ENCODE data around the gene SSBP3. TPM values are rescaled to one million over a fixed set of nuclear protein-coding genes. Genes with fewer than 3 reads are reported as not detected.

Gene SSBP3
- total RNA-seq, 3 donors from 2014 or later = 21.3 to 28.0 (median 25.6) TPM

- DNase-seq (ENCODE audit: low spot score in 2 of 2) = no peak
- Histone ChIP-seq H3K27me3 (no peaks in the 10 kb centered on the region), H3K4me3 (no peak overlapping the region), H3K4me1 (no peaks in the 10 kb centered on the region), H3K36me3 (no peaks in the 10 kb centered on the region), H3K9me3 (no peaks in the 10 kb centered on the region), H3K27ac (no peak overlapping the region)
- TF ChIP-seq POLR2AphosphoS5 (IDR thresholded peaks at IDR 0.05) = no peak
- TF ChIP-seq, protein P1, sequence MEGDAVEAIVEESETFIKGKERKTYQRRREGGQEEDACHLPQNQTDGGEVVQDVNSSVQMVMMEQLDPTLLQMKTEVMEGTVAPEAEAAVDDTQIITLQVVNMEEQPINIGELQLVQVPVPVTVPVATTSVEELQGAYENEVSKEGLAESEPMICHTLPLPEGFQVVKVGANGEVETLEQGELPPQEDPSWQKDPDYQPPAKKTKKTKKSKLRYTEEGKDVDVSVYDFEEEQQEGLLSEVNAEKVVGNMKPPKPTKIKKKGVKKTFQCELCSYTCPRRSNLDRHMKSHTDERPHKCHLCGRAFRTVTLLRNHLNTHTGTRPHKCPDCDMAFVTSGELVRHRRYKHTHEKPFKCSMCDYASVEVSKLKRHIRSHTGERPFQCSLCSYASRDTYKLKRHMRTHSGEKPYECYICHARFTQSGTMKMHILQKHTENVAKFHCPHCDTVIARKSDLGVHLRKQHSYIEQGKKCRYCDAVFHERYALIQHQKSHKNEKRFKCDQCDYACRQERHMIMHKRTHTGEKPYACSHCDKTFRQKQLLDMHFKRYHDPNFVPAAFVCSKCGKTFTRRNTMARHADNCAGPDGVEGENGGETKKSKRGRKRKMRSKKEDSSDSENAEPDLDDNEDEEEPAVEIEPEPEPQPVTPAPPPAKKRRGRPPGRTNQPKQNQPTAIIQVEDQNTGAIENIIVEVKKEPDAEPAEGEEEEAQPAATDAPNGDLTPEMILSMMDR (IDR thresholded peaks at IDR 0.05) = no peak
- no peak for TF ChIP-seq POLR2A (IDR thresholded peaks at IDR 0.05)
- intact Hi-C loops (cut with DNase I; ENCODE audit: low total_unique reads) = loop anchor here (10.0 kb wide), 1 partner anchor 141 kb away; the partner anchor contains the start of gene SSBP3
These were observed 142.5 kb downstream of the SSBP3 start for GRCh38 chr1:54263601-54264226.

DNA sequence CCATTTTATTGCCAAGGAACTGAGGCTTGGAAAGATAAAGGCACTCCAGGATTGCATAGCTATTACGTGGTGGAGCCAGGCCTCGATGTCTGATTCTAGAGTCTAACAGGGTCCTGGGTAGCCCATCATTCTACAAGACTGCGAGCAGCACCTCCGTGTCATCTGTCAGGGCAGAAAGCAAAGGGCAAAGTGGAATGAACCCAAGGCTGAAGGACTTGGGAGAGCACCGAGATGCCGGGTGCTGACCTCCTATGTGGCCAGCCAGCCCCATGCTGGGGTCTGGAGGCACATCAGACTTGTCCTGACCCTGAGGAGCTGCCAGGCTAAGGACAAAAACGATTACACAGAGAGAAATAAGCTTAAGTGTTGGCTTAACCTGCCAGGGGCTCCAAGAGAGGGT lies 143.9 kb downstream of the SSBP3 start:
- H3K27me3 ChIP-seq = no peaks in the 10 kb centered on the region
- no peaks in the 10 kb centered on the region for H3K36me3 ChIP-seq
- intact Hi-C loops (cut with DNase I; ENCODE audit: low total_unique reads) = loop anchor here (10.0 kb wide), 1 partner anchor 143 kb away; the partner anchor contains the start of gene SSBP3
- H3K4me1 ChIP-seq = no peaks in the 10 kb centered on the region
- H3K4me3 ChIP-seq = no peak overlapping the region
- no peaks in the 10 kb centered on the region for H3K9me3 ChIP-seq
- DNase-seq (ENCODE audit: low spot score in 2 of 2) = no peak
- TF ChIP-seq, protein P1 (IDR thresholded peaks at IDR 0.05) = no peak
- TF ChIP-seq POLR2AphosphoS5 (IDR thresholded peaks at IDR 0.05) (no peak), POLR2A (IDR thresholded peaks at IDR 0.05) (no peak)
- no peak overlapping the region for H3K27ac ChIP-seq

DNA sequence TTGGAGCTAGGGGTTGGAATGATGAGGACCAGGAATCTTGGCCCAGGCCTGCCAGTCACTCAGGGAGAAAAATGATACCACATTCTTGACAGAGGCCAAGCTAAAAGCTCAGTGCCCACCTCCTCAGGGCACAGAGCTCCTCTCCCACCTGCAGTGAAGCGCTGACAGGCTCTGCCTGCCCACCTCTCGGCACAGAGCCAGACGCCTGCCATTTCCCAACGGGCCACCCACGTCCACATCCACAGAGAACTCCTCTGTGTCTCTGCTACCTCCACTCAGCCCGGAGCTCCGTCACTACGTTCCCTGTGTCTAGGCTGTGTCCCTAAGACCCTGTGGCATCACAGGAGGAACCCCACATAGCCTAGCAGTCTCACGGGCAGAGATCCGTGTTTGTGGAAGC lies 145.4 kb downstream of the SSBP3 start:
- no peaks in the 10 kb centered on the region for H3K9me3 ChIP-seq
- intact Hi-C loops (cut with DNase I; ENCODE audit: low total_unique reads) = loop anchor here (10.0 kb wide), 1 partner anchor 144 kb away; the partner anchor contains the start of gene SSBP3
- DNase-seq (ENCODE audit: low spot score in 2 of 2) = no peak
- no peak overlapping the region for H3K4me3 ChIP-seq
- no peaks in the 10 kb centered on the region for H3K36me3 ChIP-seq
- no peaks in the 10 kb centered on the region for H3K27me3 ChIP-seq
- no peak for TF ChIP-seq POLR2A (IDR thresholded peaks at IDR 0.05)
- TF ChIP-seq POLR2AphosphoS5 (IDR thresholded peaks at IDR 0.05) = no peak
- TF ChIP-seq, protein P1 (IDR thresholded peaks at IDR 0.05) = no peak
- no peak overlapping the region for H3K27ac ChIP-seq
- no peaks in the 10 kb centered on the region for H3K4me1 ChIP-seq

DNA sequence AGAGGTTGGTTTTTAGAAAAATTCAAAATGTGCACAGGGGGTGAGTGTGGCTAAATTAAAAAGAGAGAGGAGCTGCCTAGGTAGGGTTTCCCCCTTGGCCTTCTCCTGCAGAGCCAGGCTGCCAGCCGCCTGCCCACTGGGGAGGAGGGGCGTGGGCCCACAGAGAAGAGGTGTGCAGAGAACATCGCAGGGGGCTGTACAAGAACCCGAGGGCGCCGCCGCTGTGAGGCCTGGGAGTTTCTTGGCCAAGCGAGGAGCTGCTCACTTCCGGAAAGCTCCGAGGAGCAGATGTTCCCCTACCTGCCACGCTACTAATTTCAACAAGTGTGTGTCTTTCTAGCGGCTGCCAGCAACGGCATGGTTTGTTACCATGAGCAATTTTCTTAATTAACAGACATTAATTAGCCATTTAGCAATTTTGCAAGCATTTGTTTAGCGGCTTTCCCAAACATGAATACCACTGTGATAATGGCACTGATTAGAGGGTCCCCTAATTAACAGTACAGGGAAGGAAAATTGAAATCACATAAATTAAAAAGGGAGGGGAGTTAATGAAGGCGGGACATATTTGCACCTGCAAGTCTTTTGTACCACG lies 146.6 kb downstream of the SSBP3 start:
- H3K4me3 ChIP-seq = no peak overlapping the region
- intact Hi-C loops (cut with DNase I; ENCODE audit: low total_unique reads) = loop anchor here (10.0 kb wide), 1 partner anchor 145 kb away; the partner anchor contains the start of gene SSBP3
- H3K4me1 ChIP-seq = no peaks in the 10 kb centered on the region
- no peak for DNase-seq (ENCODE audit: low spot score in 2 of 2)
- no peaks in the 10 kb centered on the region for H3K36me3 ChIP-seq
- no peak overlapping the region for H3K27ac ChIP-seq
- TF ChIP-seq POLR2A (IDR thresholded peaks at IDR 0.05) (no peak), POLR2AphosphoS5 (IDR thresholded peaks at IDR 0.05) (no peak)
- TF ChIP-seq, protein P1 (IDR thresholded peaks at IDR 0.05) = no peak
- no peaks in the 10 kb centered on the region for H3K27me3 ChIP-seq
- H3K9me3 ChIP-seq = no peaks in the 10 kb centered on the region

DNA sequence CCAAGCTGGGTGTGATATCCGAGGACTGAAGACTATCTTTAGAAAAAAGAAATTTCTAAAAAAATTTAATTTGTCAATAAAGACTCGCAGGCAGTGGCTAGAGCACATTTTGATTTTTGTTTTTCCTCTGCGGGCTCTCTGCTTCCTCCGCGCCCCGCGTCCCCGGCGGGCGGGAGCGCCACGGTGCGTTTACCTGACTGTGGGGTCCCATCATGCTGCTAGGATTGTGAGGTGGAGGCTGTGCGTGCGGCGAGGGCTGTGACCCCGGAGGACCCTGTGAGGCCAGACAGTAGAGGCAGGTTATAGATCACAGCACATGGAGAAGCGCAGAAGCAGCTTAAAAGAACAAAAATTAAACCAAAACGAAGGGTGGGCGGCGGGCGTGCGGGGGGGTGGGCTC lies 148.3 kb downstream of the SSBP3 start:
- TF ChIP-seq, protein P1 (IDR thresholded peaks at IDR 0.05) = no peak
- no peak for TF ChIP-seq POLR2A (IDR thresholded peaks at IDR 0.05)
- no peak for TF ChIP-seq POLR2AphosphoS5 (IDR thresholded peaks at IDR 0.05)
- intact Hi-C loops (cut with DNase I; ENCODE audit: low total_unique reads) = no loop called here

More for the DNA sequence above, 148.3 kb downstream of the SSBP3 start:
- Histone ChIP-seq H3K27ac (no peak overlapping the region), H3K9me3 (no peaks in the 10 kb centered on the region), H3K4me3 (no peak overlapping the region), H3K27me3 (no peaks in the 10 kb centered on the region), H3K4me1 (peaks cover 0 to 13% of the 10 kb centered on the region in 2 donors), H3K36me3 (no peaks in the 10 kb centered on the region)
- DNase-seq (ENCODE audit: low spot score in 2 of 2) = no peak

Data from breast epithelium (tissue), 4 donors.